Cardiac septum (tissue), 1 donor: ENCODE measurements around the gene DMKN. TPM values are rescaled to one million over a fixed set of nuclear protein-coding genes. Genes with fewer than 3 reads are reported as not detected.

Source experiments
- DNase-seq: peaks from one replicate; pipeline ENCODE4 v3.0.0-alpha.2; 2020; ENCODE audit warnings: low spot score
- intact Hi-C: fragments of 100-400 bp; cut with DNase I; formaldehyde crosslinking; loops from one replicate; pipeline ENCODE4 v1.14.0; 2022
- long read RNA-seq: library from polyadenylated mRNA; unstranded; transcript quantifications from one replicate; pipeline ENCODE4 v2.0.0, GENCODE V29; 2021
- total RNA-seq: library from RNA; stranded (reverse); fragmentation: NEBNext Ultra II Directional; extraction: Animal tissue kit (Norgen Biotek cat#: 25700); gene quantifications from one replicate; pipeline ENCODE4 v1.2.1, GENCODE V29; 2021
- donor health status: DM: no; HTN: no; CAD: no.

Gene DMKN, protein sequence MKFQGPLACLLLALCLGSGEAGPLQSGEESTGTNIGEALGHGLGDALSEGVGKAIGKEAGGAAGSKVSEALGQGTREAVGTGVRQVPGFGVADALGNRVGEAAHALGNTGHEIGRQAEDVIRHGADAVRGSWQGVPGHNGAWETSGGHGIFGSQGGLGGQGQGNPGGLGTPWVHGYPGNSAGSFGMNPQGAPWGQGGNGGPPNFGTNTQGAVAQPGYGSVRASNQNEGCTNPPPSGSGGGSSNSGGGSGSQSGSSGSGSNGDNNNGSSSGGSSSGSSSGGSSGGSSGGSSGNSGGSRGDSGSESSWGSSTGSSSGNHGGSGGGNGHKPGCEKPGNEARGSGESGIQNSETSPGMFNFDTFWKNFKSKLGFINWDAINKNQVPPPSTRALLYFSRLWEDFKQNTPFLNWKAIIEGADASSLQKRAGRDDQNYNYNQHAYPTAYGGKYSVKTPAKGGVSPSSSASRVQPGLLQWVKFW
- total RNA-seq, result 4.2 TPM
- long read RNA-seq, result 0 reads

DNA sequence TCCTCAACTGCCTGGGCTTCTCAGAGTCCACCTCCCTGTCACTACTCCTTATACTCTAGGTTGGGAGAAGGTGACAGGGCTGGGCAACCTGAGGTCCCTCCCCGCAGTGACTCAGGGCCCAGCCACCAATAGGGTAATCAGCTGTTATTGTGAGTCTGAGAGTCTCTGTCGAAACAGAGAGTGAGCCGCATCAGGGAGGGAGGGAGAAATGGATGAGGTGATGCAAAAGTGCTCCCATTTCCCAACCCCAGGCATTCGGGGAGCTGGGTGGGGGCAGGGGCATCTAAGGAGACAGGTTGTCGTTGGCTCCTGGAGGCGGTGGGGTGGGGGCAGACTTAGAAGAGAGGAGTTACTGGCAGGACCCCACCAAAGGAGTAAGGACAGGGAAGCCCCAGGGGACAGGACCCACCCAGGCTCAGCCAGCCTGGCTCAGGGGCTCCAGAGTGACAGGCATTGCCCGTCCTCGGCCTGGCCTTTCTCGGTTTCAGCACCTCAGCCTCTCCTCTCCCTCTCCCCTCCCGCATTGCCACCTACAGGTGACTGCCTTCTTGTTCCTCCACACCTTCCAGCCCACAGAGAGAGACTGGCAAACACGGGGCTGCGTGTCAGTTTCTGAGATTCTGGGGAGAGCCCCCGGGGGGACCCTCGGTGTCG lies at the start of gene DMKN:
Gene DMKN, minus strand, starts transcription at position 22 of the 654 bp plus-strand sequence. CDS start 174 bp downstream, outside the sequence.
- DNase-seq, result no peak
- intact Hi-C loops, result no loop called here

DNA sequence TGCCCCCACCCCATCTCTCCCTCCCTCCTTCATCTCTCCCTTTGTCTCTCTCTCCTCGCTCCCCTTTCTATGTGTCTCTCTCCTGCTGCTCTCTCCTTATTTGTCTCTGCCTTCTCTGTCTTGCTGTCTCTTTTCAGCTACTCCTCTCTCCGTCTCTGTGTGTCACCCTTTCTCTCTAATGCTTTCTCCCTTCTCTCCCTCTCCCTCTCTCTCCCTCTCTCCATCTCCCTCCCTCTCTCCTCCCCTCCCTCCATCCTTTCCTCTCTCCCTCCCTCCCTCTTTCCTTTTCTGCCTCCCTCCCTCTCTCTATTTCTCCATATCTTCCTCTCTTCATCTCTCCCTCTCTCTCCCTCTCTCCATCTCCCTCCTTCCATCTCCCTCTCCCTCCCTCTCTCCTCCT lies 49.3 kb upstream of the DMKN start:
- intact Hi-C loops, result no loop called here

DNA sequence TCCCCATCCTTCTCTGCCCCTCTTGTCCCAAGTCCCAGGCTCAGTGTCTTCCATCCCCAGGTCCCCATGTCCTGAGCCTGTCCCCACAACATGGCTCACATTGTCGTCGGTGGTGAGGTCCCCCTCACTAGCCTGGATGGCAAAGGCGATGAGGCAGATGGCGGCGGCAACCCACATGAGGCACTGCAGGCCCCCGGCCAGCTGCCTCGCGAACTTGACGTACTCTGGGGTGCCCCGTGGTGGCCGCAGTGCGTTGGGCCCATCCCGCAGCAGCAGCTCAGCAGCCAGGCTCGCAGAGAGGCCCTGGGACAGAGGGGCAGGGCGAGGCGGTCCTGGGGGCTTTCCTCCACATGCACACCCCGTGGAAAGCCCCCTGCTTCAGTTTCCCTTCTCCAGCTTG lies 48.9 kb upstream of the DMKN start:
- intact Hi-C loops, result no loop called here
- DNase-seq, result no peak

More for the DNA sequence above, 49.3 kb upstream of the DMKN start:
- DNase-seq, result no peak

DNA sequence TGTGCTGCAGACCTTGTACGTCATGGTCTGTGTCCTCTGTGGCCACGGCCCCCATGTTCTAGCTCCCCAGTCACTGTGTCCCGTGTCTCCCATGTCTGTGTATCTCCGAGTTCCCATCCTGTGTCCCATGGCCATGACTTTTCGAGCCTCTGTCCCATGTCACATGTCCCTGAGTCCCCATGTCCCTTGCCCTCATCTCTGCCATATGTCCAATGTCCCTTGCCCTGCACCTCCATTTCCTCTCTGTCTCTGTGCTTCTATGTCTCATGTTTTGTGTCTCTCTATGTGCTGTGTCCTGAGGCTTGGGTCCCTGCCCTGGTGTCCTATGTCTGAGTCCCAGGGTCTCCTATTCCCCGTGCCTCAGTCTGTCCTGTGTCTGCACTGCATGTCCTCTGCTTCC lies 48.0 kb upstream of the DMKN start:
- intact Hi-C loops, result no loop called here
- no peak for DNase-seq

DNA sequence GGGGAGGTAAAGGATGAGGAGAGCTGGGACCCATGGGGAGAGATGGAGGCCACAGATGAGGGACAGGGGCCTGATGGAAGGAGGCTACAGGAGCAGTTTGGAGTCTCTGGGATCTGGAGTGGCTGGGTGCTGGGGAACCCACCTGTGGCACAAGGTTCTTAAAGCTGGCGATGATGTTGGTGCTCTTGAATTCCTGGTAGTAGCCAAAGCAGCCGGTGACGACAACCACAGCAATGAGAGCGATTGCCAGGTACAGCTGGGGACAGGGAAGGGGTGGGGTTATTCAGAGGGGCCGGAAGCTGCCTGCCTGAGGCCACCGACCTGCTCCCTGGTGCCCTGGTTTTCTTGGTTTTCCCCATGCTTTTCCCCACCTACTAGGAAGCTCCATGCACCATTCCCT lies 47.2 kb upstream of the DMKN start:
- intact Hi-C loops, result no loop called here
- DNase-seq, result no peak

DNA sequence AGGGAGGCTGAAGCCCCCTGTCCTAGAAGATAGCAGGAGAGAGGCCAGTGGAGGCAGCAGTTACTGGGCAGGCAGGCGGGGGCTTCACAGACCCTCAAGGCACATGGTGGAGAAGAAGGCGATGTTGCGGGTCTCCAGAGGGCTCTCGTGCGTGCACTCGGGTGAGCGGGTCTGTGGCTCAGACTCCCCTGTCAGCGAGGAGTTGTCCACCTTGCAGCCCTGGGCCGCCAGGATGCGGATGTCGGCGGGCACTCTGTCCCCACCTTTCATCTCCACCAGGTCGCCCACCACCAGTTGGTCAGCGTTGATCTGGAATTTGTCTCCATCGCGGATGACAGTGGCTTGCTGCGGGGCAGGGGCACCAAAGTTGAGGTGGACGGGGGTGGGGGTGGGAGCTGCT lies 46.8 kb upstream of the DMKN start:
- intact Hi-C loops, result no loop called here
- DNase-seq, result no peak

DNA sequence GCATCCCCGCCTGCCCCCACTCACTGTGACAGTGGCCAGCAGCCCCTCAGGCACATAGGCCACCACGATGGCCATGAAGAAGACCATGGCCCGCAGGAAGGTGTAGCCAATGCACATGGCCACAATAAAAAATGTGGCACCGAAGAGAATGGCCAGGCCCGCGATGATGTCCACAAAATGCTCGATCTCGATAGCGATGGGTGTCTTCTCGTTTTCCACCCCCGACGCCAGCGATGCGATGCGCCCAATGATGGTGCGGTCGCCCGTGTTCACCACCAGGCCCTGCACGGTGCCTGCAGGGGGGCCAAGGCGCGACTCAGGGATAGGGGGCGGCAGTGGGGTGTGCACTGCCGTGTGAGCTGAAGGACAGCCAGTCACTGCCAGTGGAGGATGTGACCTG lies 46.3 kb upstream of the DMKN start:
- DNase-seq, result no peak
- intact Hi-C loops, result no loop called here

DNA sequence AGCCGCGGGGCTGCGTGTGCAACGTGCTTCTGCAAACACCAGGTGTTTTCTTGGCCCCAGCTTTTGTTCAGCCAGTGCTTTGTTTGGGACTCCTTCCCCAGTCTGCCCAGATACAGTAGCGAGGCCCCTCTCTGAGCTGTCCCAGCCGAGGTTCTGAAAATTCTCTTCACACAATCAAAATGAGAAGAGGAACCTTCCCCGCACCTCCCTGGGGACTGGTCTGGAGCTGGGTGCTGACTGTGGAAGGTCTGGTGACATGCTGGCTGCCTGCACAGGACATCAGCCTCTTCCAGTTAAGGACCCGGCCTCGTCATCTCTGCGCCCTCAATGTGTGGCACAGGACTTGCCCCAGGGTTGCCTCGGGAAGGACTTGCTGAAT lies 45.8 kb upstream of the DMKN start:
- intact Hi-C loops, result no loop called here
- DNase-seq, result no peak

DNA sequence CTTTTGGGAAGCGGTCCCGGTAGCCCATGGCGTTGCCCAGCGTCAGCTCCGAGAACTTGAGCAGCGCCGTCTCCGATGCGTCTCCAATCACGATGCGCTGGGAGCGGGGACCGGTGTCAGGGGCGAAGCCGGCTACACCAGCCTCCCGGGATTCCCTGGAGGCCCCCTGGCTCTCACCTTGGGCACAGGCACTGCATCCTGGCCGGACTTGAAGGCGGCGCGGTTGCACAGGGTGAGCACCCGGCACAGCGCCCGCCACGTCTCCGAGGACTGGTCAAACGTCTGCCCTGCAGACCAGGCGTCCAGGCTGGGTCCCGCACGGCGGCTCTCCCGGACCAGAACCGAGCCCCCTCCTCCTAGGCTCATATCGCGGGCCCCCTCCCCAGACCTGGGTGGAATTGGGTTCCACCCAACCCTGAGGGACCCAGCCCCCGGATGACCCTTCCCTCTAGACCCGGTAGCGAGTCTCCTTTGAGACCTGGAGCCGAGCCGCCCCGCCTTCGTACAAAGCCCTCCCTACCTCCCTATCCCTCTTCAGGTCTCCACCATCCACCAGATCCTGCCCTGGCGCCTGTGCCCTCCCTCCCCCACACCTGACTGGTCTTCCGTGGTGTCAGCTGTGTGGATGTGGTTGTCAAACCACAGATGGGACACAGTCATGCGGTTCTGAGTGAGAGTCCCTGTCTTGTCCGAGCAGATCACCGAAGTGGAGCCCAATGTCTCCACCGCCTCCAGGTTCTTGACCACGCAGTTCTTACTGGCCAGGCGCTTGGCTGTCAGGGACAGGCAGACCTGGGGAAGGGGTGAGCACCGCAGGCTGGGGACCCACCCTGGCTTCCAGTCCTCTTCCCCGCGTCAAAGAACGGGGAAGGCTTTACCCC lies 45.2 kb upstream of the DMKN start:
- DNase-seq, result no peak
- intact Hi-C loops, result no loop called here

DNA sequence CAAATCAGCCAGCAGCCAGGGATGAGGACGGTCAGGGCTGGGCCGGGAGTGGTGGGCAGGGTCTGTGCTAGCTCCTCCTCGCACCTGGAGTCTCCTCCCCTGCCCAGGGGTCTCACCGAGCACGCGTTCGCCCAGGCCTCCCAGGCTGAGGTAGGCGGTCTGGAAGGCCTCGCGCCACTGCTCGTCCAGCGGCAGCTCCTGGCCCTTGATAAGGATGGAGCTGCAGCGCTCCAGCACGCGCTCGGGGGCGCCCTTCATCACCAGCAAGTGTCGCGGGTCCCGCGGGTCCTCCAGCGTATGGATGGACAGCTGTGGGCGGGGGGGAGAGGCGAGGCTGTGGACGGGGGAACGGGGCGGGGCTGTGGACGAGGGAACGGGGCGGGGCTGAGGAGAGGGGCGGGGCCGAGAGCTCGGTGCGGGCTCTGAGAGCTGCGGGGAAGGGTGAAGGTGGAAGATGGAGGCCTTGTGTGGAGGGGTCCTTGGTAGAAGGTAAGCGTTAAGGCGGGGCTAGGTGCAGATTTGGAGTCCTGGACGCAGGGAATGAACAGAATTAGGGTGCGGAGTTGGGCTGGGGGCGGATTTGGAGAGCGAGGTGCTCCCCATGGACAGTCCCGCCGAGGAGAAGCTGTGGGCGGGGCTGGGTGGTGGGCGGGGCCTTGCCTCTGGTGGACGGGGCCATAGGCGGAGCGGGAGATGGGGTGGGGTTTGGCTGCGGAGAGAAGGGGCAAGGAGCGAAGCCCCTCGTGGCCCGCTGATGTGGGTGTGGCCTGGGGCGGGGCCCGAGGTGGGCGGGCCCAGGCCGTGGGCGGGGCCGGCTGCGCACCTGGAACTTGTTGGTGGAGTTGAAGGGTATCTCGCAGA lies 44.3 kb upstream of the DMKN start:
- no peak for DNase-seq
- intact Hi-C loops, result no loop called here

DNA sequence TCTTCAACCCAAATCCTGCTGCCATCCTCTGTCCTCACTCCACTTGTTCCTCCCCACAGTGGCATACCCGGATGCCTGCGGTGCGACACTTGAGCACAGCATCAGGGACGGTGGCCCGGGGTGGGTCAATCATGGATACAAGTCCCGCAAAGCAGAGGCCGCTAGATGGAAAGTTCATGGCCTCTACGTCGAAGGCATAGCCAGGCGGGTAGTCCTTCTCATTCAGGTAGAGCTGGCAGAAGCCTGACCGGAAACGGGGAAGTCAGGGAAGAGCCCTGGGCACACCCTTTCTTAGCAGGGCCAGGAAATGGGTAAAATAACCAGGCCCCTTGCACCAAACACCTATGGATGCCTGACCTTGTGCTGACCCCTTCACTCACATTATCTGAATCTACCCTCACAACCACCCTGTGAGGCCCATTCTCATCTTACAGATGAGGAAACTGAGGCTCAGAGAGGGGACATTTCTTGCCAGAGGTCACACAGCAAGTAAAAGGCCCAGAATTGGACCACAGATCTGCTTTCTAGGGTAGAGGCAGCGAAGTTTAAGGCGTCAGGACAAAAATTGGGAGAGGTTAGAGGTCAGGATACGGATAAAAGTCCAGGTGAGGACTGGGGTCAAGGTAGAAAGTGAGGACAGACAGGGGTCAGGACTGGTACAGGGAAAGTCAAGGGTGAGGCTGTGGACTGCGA lies 43.5 kb upstream of the DMKN start:
- no peak for DNase-seq
- intact Hi-C loops, result no loop called here

DNA sequence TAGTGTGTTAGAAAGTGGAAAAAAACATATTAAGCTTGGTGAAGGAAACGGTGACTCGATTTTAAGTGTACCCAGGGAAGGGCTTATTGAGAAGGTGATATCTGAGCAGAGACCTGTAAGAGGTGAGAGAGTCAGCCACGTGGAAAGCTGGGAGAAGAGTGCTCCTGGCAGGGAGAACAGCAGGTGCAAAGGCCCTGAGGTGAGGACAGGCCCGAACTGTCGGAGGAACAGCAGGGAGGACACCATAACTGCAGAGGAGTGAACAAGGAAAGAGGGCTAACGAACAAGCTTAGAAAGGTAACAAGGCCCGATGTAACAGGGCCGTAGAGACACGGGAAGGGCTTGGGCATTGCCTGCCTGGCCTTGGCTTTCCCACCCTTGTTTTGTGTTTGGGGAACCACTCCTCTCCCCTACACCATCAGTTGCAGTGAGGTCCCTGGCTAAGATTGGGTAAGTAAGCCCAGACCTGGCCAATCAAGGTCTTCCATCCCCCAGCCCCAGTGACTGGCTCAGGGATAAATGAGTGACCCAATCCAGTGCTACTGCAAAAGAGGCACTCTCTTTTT lies 42.7 kb upstream of the DMKN start:
- intact Hi-C loops, result no loop called here
- no peak for DNase-seq

DNA sequence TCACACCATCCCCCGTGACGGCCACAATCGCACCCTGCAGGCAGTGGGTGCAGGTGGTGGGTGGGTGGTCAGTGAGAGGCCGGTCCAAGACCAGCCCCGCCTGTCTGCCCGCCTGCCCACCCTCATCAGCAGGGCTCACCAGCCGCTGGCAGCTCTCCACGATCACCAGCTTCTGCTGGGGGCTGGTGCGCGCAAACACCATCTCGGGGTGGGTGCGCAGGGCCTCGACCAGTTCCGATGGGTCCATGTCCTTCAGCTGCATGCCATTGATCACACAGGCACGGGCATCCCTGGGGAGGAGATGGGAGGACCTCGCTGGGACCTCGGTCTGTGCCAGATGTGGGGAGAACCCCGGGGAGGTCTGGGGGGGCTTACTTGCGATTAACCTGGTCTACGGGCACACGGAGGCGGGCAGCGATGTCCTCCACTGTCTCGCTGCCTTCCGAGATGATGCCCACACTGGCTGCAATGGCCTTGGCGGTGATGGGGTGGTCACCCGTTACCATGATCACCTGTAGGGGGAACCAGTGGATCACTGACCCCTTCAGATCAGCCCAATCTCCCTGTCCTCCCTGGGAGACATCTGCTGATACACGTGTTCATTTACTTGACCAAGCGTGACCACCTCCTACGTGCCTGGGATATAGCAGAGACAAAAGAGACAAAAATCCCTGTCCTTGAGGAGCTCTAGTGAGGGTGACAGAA lies 42.0 kb upstream of the DMKN start:
- DNase-seq, result no peak
- intact Hi-C loops, result no loop called here

DNA sequence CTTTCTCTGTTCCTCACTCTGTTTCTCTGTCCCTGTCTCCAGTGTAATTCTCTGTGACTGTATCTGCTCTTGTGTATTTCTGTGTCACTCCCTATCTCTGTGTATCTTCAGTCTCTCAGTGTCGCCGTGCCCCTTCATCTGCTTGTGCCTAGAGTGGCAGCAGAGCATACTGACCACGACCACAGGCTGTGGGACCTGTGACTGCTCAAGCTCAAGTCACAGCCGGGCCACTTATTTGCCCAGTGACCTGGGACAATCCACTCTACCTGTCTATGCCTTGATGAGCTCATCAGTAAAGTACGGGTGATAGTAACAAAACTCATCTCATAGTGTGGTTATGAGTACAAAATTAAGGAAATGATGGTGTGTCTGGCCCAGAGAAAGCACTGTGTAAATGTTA lies 40.6 kb upstream of the DMKN start:
- intact Hi-C loops, result no loop called here
- DNase-seq, result no peak

DNA sequence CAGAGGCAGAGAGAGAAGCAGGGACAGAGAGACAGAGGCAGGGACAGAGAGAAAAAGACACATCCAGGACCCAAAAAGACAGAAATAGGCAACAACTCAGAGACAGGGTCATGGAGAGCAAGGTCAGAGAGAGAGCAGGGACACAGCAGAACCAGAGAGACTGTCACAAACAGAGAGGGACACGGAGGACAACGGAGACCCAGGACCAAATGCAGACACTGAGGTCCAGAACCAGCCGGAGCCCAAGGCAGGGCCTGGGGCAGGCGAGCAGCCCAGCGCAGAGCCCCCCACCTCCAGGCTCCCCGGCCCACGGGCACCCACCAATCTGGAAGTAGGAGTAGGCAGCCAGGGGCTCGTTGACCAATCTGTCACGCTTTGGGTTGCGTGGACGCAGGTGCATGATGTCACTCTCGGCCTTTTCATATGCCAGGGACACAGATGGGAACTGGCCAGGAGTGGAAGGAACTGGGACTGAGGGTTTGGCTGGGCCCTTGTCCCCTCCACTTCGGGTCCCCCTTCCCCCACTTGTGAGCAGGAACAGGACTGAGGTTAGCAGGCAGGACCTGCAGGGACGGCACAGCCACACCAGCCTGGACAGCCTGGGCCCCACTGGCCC lies 40.0 kb upstream of the DMKN start:
- DNase-seq, result no peak
- intact Hi-C loops, result no loop called here

DNA sequence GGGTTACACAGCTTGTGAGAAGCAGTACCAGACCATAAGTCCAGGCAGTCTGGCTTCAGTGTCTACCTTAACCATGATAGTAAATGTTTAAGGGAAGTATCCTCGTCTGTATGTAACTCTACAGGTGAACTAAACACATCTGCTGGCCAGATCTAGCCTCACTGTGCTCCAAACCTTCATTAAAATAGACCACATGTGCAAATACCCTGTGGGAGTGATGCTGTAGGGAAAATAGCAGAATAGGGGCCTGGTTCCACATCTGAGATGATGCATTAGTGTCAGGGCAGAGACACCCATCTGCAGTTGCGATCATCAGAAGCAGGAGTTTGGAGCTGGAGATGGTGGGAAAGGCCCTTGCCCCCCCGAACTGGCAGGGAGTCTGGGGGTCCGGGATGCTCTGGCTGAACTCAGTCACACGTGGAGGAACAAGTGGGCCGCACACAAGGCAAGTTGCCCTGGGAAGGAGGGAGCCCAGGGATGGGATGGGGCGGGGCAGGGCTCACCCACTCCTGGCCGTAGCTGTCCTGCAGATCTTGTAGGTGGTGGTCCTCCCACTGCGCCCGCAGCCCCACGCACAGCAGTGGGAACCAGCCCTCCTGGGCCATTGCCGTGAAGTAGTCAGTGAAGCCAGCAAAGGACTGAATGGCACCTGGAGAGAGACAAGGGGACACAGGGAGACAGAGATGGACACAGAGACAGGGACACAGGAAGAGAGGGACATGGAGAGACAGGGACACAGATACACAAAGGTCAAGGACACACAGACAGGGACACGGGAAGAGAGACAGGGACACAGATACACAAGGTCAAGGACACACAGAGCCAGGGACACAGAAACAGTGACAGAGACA lies 39.3 kb upstream of the DMKN start:
- DNase-seq, result no peak
- intact Hi-C loops, result no loop called here
